Mesothelial cell of epicardium (in vitro differentiated cells): ENCODE data around the gene PFKFB3. TPM values are rescaled to one million over a fixed set of nuclear protein-coding genes. Genes with fewer than 3 reads are reported as not detected.

ENCODE experiments used
- DNase-seq, 2 experiments: peaks; one replicate each; pipeline ENCODE4 v3.0.0; 2021; ENCODE audit warnings: low spot score in 2 of 2; ENCODE audit not compliant: unreplicated experiment in 2 of 2
- H3K27ac Mint-ChIP-seq: 2 replicates; pipeline ENCODE4 v1.8.0; 2021; ENCODE audit warnings: mixed read lengths
- H3K27me3 Mint-ChIP-seq: 2 replicates; pipeline ENCODE4 v1.8.0; 2021; ENCODE audit warnings: low read depth, mixed read lengths
- H3K36me3 Mint-ChIP-seq: 2 replicates; pipeline ENCODE4 v1.8.0; 2021; ENCODE audit warnings: mixed read lengths
- H3K4me1 Mint-ChIP-seq: 2 replicates; pipeline ENCODE4 v1.8.0; 2021; ENCODE audit warnings: mixed read lengths
- H3K4me3 Mint-ChIP-seq: 2 replicates; pipeline ENCODE4 v1.8.0; 2021; ENCODE audit warnings: mild to moderate bottlenecking, moderate library complexity, mixed read lengths
- H3K9me3 Mint-ChIP-seq: 2 replicates; pipeline ENCODE4 v1.8.0; 2021; ENCODE audit warnings: mixed read lengths
- CTCF ChIP-seq: fragments of 200-600 bp; sonication (generic); IDR thresholded peaks from one replicate; pipeline ENCODE4 v1.5.0; 2021; ENCODE audit warnings: antibody characterized with exemption; ENCODE audit not compliant: unreplicated experiment
- total RNA-seq: library from RNA; stranded (reverse); gene quantifications from 3 replicates; pipeline ENCODE4 v1.2.1, GENCODE V29; 2021

PFKFB3 gene
- total RNA-seq, 1 donor from 2014 or later = 51.5 TPM

- DNase-seq = no peak
- H3K9me3 Mint-ChIP-seq = no peaks in the 10 kb centered on the region
- H3K4me3 Mint-ChIP-seq = no peak overlapping the region
- no peak for TF ChIP-seq CTCF
- H3K4me1 Mint-ChIP-seq = peaks cover 54% of the 10 kb centered on the region
- peaks cover 7% of the 10 kb centered on the region for H3K36me3 Mint-ChIP-seq
- peak overlapping the region; percentile 47 for H3K27ac Mint-ChIP-seq
- no peaks in the 10 kb centered on the region for H3K27me3 Mint-ChIP-seq
Observed at GRCh38 chr10:6167456-6167855, 35.3 kb upstream of the PFKFB3 start.

GRCh38 chr10:6168084-6168483 lies 34.6 kb upstream of the PFKFB3 start:
- TF ChIP-seq CTCF = no peak
- no peak for DNase-seq
- Mint-ChIP-seq H3K27me3 (no peaks in the 10 kb centered on the region), H3K4me3 (no peak overlapping the region), H3K9me3 (no peaks in the 10 kb centered on the region), H3K4me1 (peaks cover 47% of the 10 kb centered on the region), H3K27ac (peak overlapping the region; percentile 47), H3K36me3 (peaks cover 11% of the 10 kb centered on the region)

- peak overlapping the region; percentile 32 for H3K27ac Mint-ChIP-seq
- H3K36me3 Mint-ChIP-seq = peaks cover 8% of the 10 kb centered on the region
- no peaks in the 10 kb centered on the region for H3K9me3 Mint-ChIP-seq
- no peak for DNase-seq
- no peak overlapping the region for H3K4me3 Mint-ChIP-seq
- no peak for TF ChIP-seq CTCF
- no peaks in the 10 kb centered on the region for H3K27me3 Mint-ChIP-seq
- peaks cover 28% of the 10 kb centered on the region for H3K4me1 Mint-ChIP-seq
Observed at GRCh38 chr10:6170638-6171037, 32.1 kb upstream of the PFKFB3 start.

- Mint-ChIP-seq H3K4me3 (no peak overlapping the region), H3K9me3 (no peaks in the 10 kb centered on the region), H3K27ac (no peak overlapping the region), H3K4me1 (peaks cover 28% of the 10 kb centered on the region), H3K36me3 (peaks cover 6% of the 10 kb centered on the region), H3K27me3 (no peaks in the 10 kb centered on the region)
- no peak for TF ChIP-seq CTCF
- no peak for DNase-seq
Observed at GRCh38 chr10:6171881-6172695, 30.6 kb upstream of the PFKFB3 start.

GRCh38 chr10:6173203-6173602 lies 29.5 kb upstream of the PFKFB3 start:
- no peak for DNase-seq
- peaks cover 5% of the 10 kb centered on the region for H3K36me3 Mint-ChIP-seq
- H3K27me3 Mint-ChIP-seq = no peaks in the 10 kb centered on the region

More at GRCh38 chr10:6173203-6173602, 29.5 kb upstream of the PFKFB3 start:
- Mint-ChIP-seq H3K27ac (no peak overlapping the region), H3K9me3 (no peaks in the 10 kb centered on the region), H3K4me1 (peaks cover 23% of the 10 kb centered on the region), H3K4me3 (no peak overlapping the region)
- TF ChIP-seq CTCF = no peak
